IMR-90 (cell line): ENCODE data around the gene GADD45A. TPM values are rescaled to one million over a fixed set of nuclear protein-coding genes. Genes with fewer than 3 reads are reported as not detected.
A peak's percentile ranks its signal among the peaks of the same experiment; 100 is the strongest.

Experiments used
- ATAC-seq: fragments of 200-7000 bp; cut with Tn5 transposase; 2 replicates; pipeline ENCODE4 v1.9.1; 2020; ENCODE audit warnings: low read depth, mild to moderate bottlenecking, moderate library complexity
- BruUV-seq: library from RNA; stranded (reverse); fragments of 400-500 nt; replicated peaks from 2 replicates; lab custom pipeline; 2021; lab: Mats Ljungman, UMichigan
- CTCF ChIA-PET: fragments of 300-600 bp; formaldehyde crosslinking; extraction: SDS; loops from one replicate; lab custom pipeline; 2021; ENCODE audit warnings: antibody characterized with exemption; lab: Yijun Ruan, JAX
- POLR2A ChIA-PET: fragments of 300-600 bp; sonication (Branson Sonifier 250); formaldehyde crosslinking; loops from one replicate; lab custom pipeline; 2022; ENCODE audit warnings: antibody characterized with exemption; ENCODE audit not compliant: unreplicated experiment; lab: Charles Lee
- DNase-seq: peaks from one replicate; pipeline ENCODE4 v3.0.0; 2013
- H2AFZ ChIP-seq: replicated peaks from 2 replicates; pipeline ENCODE3; 2013; ENCODE audit warnings: low read length, mild to moderate bottlenecking; ENCODE audit not compliant: poor library complexity
- H2AK5ac ChIP-seq: 2 replicates; pipeline ENCODE4 v1.6.1; 2013; ENCODE audit warnings: low read depth, low read length, inconsistent platforms
- H2AK9ac ChIP-seq: replicated peaks from 2 replicates; pipeline ENCODE3; 2013; ENCODE audit warnings: mild to moderate bottlenecking, low read depth, low read length, moderate library complexity; ENCODE audit not compliant: poor library complexity
- H2BK120ac ChIP-seq: 2 replicates; pipeline ENCODE4 v1.6.1; 2013; ENCODE audit warnings: low read depth, low read length, inconsistent platforms
- H2BK15ac ChIP-seq: 3 replicates; pipeline ENCODE4 v1.6.1; 2013; ENCODE audit warnings: low read depth, low read length, inconsistent platforms
- H2BK20ac ChIP-seq: 2 replicates; pipeline ENCODE4 v1.6.1; 2013; ENCODE audit warnings: low read depth, mild to moderate bottlenecking, inconsistent platforms, low read length, moderate library complexity
- H2BK5ac ChIP-seq: 2 replicates; pipeline ENCODE4 v1.6.1; 2013; ENCODE audit warnings: mild to moderate bottlenecking, low read depth, low read length, inconsistent platforms; ENCODE audit not compliant: poor library complexity, severe bottlenecking
- H3K14ac ChIP-seq: replicated peaks from 2 replicates; pipeline ENCODE4 v1.6.1; 2013; ENCODE audit warnings: low read depth, low read length, inconsistent platforms
- H3K18ac ChIP-seq: 2 replicates; pipeline ENCODE4 v1.6.1; 2013; ENCODE audit warnings: low read depth, low read length, control low read depth
- H3K23ac ChIP-seq: 2 replicates; pipeline ENCODE4 v1.6.1; 2013; ENCODE audit warnings: low read depth, low read length, inconsistent platforms
- H3K27ac ChIP-seq: 2 replicates; pipeline ENCODE4 v1.5.1; 2013; ENCODE audit warnings: mild to moderate bottlenecking, control low read depth, low read length; ENCODE audit not compliant: insufficient read depth
- H3K27me3 ChIP-seq: 2 replicates; pipeline ENCODE4 v1.6.1; 2013; ENCODE audit warnings: low read length; ENCODE audit not compliant: control insufficient read depth, insufficient read depth
- H3K36me3 ChIP-seq: 2 replicates; pipeline ENCODE4 v1.6.1; 2013; ENCODE audit warnings: low read length, mixed read lengths; ENCODE audit not compliant: control insufficient read depth, insufficient read depth
- H3K4ac ChIP-seq: 2 replicates; pipeline ENCODE4 v1.6.1; 2013; ENCODE audit warnings: low read depth, low read length, inconsistent platforms
- H3K4me1 ChIP-seq: 2 replicates; pipeline ENCODE4 v1.6.1; 2013; ENCODE audit warnings: low read length, mixed read lengths; ENCODE audit not compliant: control insufficient read depth, insufficient read depth
- H3K4me2 ChIP-seq: 2 replicates; pipeline ENCODE4 v1.6.1; 2013; ENCODE audit warnings: low read depth, mild to moderate bottlenecking, control low read depth, low read length, moderate library complexity
- H3K4me3 ChIP-seq: 2 replicates; pipeline ENCODE4 v1.5.1; 2013; ENCODE audit warnings: low read depth, mild to moderate bottlenecking, control low read depth, low read length, moderate library complexity; ENCODE audit not compliant: insufficient read depth
- H3K56ac ChIP-seq: 2 replicates; pipeline ENCODE4 v1.6.1; 2013; ENCODE audit warnings: low read length, inconsistent platforms; ENCODE audit not compliant: insufficient read depth; ENCODE audit errors: extremely low read depth
- H3K79me1 ChIP-seq, 2 experiments: 2 replicates each; pipeline ENCODE4 v1.6.1; 2013; ENCODE audit warnings: low read length in 2 of 2, inconsistent platforms in 1 of 2, low read depth in 1 of 2
- H3K9ac ChIP-seq: 2 replicates; pipeline ENCODE4 v1.6.1; 2013; ENCODE audit warnings: low read depth, low read length, control low read depth
- H3K9me1 ChIP-seq: 2 replicates; pipeline ENCODE4 v1.6.1; 2013; ENCODE audit warnings: low read length, inconsistent platforms; ENCODE audit not compliant: insufficient read depth
- H3K9me3 ChIP-seq: 2 replicates; pipeline ENCODE4 v1.6.1; 2013; ENCODE audit warnings: low read length; ENCODE audit not compliant: control insufficient read depth, insufficient read depth
- H4K20me1 ChIP-seq: 2 replicates; pipeline ENCODE4 v1.6.1; 2013; ENCODE audit warnings: low read length, inconsistent platforms; ENCODE audit not compliant: insufficient read depth
- H4K5ac ChIP-seq: 2 replicates; pipeline ENCODE4 v1.6.1; 2013; ENCODE audit warnings: mild to moderate bottlenecking, low read depth, low read length, control low read depth
- H4K8ac ChIP-seq, 2 experiments: 2 replicates each; pipeline ENCODE4 v1.6.1; 2013; ENCODE audit warnings: low read depth in 2 of 2, low read length in 2 of 2, control low read depth in 1 of 2, inconsistent platforms in 1 of 2
- H4K91ac ChIP-seq: 2 replicates; pipeline ENCODE4 v1.6.1; 2013; ENCODE audit warnings: low read depth, low read length, inconsistent platforms; ENCODE audit not compliant: insufficient read depth
- BHLHE40 ChIP-seq: fragments of 150-350 bp; IDR thresholded peaks from 2 replicates; pipeline ENCODE4 v1.6.1; 2016; ENCODE audit warnings: mild to moderate bottlenecking, low read depth, low read length
- CEBPB ChIP-seq: IDR thresholded peaks from 2 replicates; pipeline ENCODE4 v1.6.1; 2012; ENCODE audit warnings: low read depth, low read length, improper control_type of control experiment
- CHD1 ChIP-seq: IDR thresholded peaks from 2 replicates; pipeline ENCODE4 v1.6.1; 2012; ENCODE audit warnings: low read depth, low read length, improper control_type of control experiment
- CTCF ChIP-seq: conservative IDR thresholded peaks from 2 replicates; pipeline ENCODE4 v1.5.1; 2012; ENCODE audit warnings: mild to moderate bottlenecking, low read depth, low read length, improper control_type of control experiment
- ELK1 ChIP-seq: fragments of 150-350 bp; IDR thresholded peaks from 2 replicates; pipeline ENCODE4 v1.6.1; 2016; ENCODE audit warnings: low read depth, mild to moderate bottlenecking, low read length, moderate library complexity, borderline replicate concordance
- FOS ChIP-seq: fragments of 150-350 bp; IDR thresholded peaks from 2 replicates; pipeline ENCODE4 v1.6.1; 2016; ENCODE audit warnings: low read depth, low read length
- MAFK ChIP-seq: IDR thresholded peaks from 2 replicates; pipeline ENCODE4 v1.6.1; 2012; ENCODE audit warnings: low read depth, low read length, improper control_type of control experiment
- MAZ ChIP-seq: IDR thresholded peaks from 2 replicates; pipeline ENCODE4 v1.6.1; 2012; ENCODE audit warnings: low read depth, mild to moderate bottlenecking, low read length, improper control_type of control experiment, moderate library complexity, borderline replicate concordance
- MXI1 ChIP-seq: IDR thresholded peaks from 2 replicates; pipeline ENCODE4 v1.6.1; 2012; ENCODE audit warnings: low read depth, mild to moderate bottlenecking, low read length, moderate library complexity, borderline replicate concordance
- NFE2L2 ChIP-seq: fragments of 150-350 bp; IDR thresholded peaks from 2 replicates; pipeline ENCODE4 v1.6.1; 2016; ENCODE audit warnings: low read depth, mild to moderate bottlenecking, low read length
- POLR2A ChIP-seq: IDR thresholded peaks from 2 replicates; pipeline ENCODE4 v1.6.1; 2012; ENCODE audit warnings: mild to moderate bottlenecking, low read depth, low read length
- RAD21 ChIP-seq: IDR thresholded peaks from 2 replicates; pipeline ENCODE4 v1.6.1; 2012; ENCODE audit warnings: low read length, improper control_type of control experiment
- RCOR1 ChIP-seq: IDR thresholded peaks from 2 replicates; pipeline ENCODE4 v1.6.1; 2012; ENCODE audit warnings: mild to moderate bottlenecking, low read length, improper control_type of control experiment; ENCODE audit not compliant: insufficient replicate concordance
- RFX5 ChIP-seq: IDR thresholded peaks from 2 replicates; pipeline ENCODE4 v1.8.0; 2012; ENCODE audit warnings: low read depth, mild to moderate bottlenecking, low read length, moderate library complexity
- USF2 ChIP-seq: fragments of 150-350 bp; IDR thresholded peaks from 2 replicates; pipeline ENCODE4 v1.6.1; 2017; ENCODE audit warnings: mild to moderate bottlenecking, antibody characterized with exemption, low read length, low read depth
- whole genome bisulfite sequencing, 2 experiments: methylation state at CpG; one replicate each; pipeline versions ENCODE4 v1.1.5 to v1.1.7; 2013; ENCODE audit warnings: missing lambda C conversion rate in 2 of 2; ENCODE audit not compliant: insufficient read length in 1 of 2; ENCODE audit errors: extremely low coverage in 2 of 2; 5-methylcytosine and 5-hydroxymethylcytosine counted together
- dilution Hi-C: fragments of 300-500 bp; cut with HindIII; formaldehyde crosslinking; loops from one replicate; pipeline ENCODE4 v1.14.3; 2018; ENCODE audit warnings: low sequenced_read_pairs; ENCODE audit not compliant: unreplicated experiment
- in situ Hi-C: fragments of 300-500 bp; cut with MboI; formaldehyde crosslinking; loops from 3 replicates; pipeline ENCODE4 v1.14.3; 2019; ENCODE audit warnings: low sequenced_read_pairs, inconsistent platforms, mixed read lengths
- intact Hi-C: fragments of 100-400 bp; cut with micrococcal nuclease; formaldehyde crosslinking; loops from 2 replicates; pipeline ENCODE4 v1.10.0; 2022
- polyA plus RNA-seq, 3 experiments: library from polyadenylated mRNA; depleted of rRNA; stranded (reverse); fragments of >200 nt; gene quantifications; 2 replicates each; pipeline ENCODE4 v1.2.3, GENCODE V29; 2012; ENCODE audit warnings: low replicate concordance in 1 of 3
- total RNA-seq: library from RNA; depleted of rRNA; stranded (reverse); fragments of >200 nt; gene quantifications from 2 replicates; pipeline ENCODE4 v1.2.3, GENCODE V29; 2012

Gene GADD45A
- total and polyA plus RNA-seq, 2 of the 4 experiments (the other 2 are of a cell fraction) = 10.9 to 114 TPM

GRCh38 chr1:67687198-67687545 is 2.2 kb downstream of the GADD45A start:
- in situ Hi-C loops = loop anchor here (25.0 kb wide), 1 partner anchor 125 kb away; no protein-coding TSS in a partner anchor
- dilution Hi-C loops = no loop called here
- WGBS, 2 experiments = no CpG with 5 or more reads among the region's 3 CpGs
- TF ChIP-seq CEBPB (no peak), CHD1 (no peak), MAZ (no peak), RFX5 (no peak), NFE2L2 (no peak), CTCF (no peak), USF2 (no peak), FOS (no peak), POLR2A (no peak), RCOR1 (no peak), ELK1 (no peak), BHLHE40 (no peak), MXI1 (no peak), RAD21 (no peak), MAFK (no peak)

More at GRCh38 chr1:67687198-67687545, 2.2 kb downstream of the GADD45A start:
- Histone ChIP-seq H2AFZ (no peak overlapping the region), H3K9me1 (peaks cover 7% of the 10 kb centered on the region), H3K18ac (peak overlapping the region; percentile 66; the same call in 1 of the 2 replicates), H3K56ac (peak overlapping the region; percentile 85; the same call in 1 of the 2 replicates), H3K4me1 (peaks cover 12% of the 10 kb centered on the region), H3K23ac (peak overlapping the region; percentile 99), H3K14ac (peak overlapping the region; percentile 91), H4K5ac (peak overlapping the region; percentile 36; the same call in 1 of the 2 replicates), H3K9ac (peak overlapping the region; percentile 53; the same call in 1 of the 2 replicates), H4K8ac (peak overlapping the region in 1 of 2 experiments; percentile 87; a peak in 2 of 4 replicates), H3K4me2 (peak overlapping the region; percentile 92), H3K4ac (peak overlapping the region; percentile 91; the same call in 1 of the 2 replicates), H2BK20ac (peak overlapping the region; percentile 80), H2BK15ac (peak overlapping the region; percentile 2; the same call in 1 of the 3 replicates), H3K36me3 (peaks cover 12% of the 10 kb centered on the region), H3K9me3 (no peaks in the 10 kb centered on the region), H3K4me3 (peak overlapping the region; percentile 99), H3K27ac (peak overlapping the region; percentile 18), H2BK5ac (peak overlapping the region; percentile 88), H2BK120ac (peak overlapping the region; percentile 95), H4K91ac (peak overlapping the region; percentile 45), H2AK9ac (peak overlapping the region; percentile 65), H3K27me3 (no peaks in the 10 kb centered on the region), H2AK5ac (peak overlapping the region; percentile 41; the same call in 1 of the 2 replicates), H4K20me1 (peaks cover 21% of the 10 kb centered on the region), H3K79me1 (peaks cover 10 to 31% of the 10 kb centered on the region in 2 experiments)
- CTCF ChIA-PET = interaction anchor here (0.5 to 1.3 kb wide), 4 partner anchors 52 to 130 kb away, joined by 3 to 6 read pairs (median 4); no protein-coding TSS in a partner anchor
- intact Hi-C loops = loop anchor here (2.0 to 5.0 kb wide), 2 partner anchors 146 to 425 kb away; partner anchors contain the start of gene GNG12
- DNase-seq (no peak), ATAC-seq (no peak)
- POLR2A ChIA-PET = interaction anchor here (1.2 kb wide), 1 partner anchor 68 kb away, joined by 7 read pairs; no protein-coding TSS in a partner anchor
- BruUV-seq = TSS peak; percentile 87
